ENCODE measurements around the gene SUMF2. TPM values are rescaled to one million over a fixed set of nuclear protein-coding genes. Genes with fewer than 3 reads are reported as not detected.

SUMF2 gene
- total and polyA plus RNA-seq, 2 of the 13 experiments (the other 11 are each of a cell fraction or from before 2014, with no cell fraction given) = 48.9 to 54.4 TPM

DNA sequence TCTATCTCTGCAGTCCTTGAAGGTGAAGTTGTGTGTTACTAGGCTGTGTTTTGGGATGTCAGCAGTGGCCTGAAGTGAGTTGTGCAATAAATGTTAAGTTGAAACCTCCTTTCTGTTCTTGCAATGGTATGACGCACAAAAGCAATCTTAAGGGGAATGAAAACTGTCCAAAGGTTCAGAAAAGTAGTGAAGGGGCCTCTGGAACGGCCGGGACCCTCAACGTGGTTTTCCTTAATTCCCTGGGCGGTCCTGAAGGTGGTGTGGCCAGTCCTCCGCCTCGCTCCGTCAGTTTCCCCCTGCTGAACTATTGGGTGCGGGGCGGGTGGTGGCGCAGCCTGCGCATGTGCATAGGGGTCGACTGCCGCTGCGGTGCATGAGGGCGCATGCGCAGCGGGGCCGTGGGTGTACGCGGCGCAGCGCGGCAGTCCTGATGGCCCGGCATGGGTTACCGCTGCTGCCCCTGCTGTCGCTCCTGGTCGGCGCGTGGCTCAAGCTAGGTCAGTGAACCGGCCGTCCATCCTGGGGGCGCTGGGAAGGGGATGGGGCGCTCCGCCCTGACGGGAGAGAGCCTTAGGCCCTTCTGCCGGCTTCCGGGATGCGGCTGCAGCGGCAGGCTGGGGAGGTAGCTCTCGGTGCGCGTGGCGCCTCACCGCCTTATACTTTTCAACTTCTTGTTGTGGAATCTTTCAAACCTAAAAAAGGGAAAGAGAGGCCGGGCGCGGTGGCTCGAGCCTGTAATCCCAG is at the start of gene SUMF2 (continued):
- TF ChIP-seq, protein P1, sequence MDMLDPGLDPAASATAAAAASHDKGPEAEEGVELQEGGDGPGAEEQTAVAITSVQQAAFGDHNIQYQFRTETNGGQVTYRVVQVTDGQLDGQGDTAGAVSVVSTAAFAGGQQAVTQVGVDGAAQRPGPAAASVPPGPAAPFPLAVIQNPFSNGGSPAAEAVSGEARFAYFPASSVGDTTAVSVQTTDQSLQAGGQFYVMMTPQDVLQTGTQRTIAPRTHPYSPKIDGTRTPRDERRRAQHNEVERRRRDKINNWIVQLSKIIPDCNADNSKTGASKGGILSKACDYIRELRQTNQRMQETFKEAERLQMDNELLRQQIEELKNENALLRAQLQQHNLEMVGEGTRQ (IDR thresholded peaks at IDR 0.05; ENCODE audit: low read depth, low read length) = no peak
- TF ChIP-seq, protein P1 (CRISPR knock-in tag; IDR thresholded peaks at IDR 0.05; ENCODE audit: borderline replicate concordance) = no peak
- TF ChIP-seq MTA1 (CRISPR knock-in tag; IDR thresholded peaks at IDR 0.05; ENCODE audit: borderline replicate concordance) (peak; percentile 38; the same call in 1 of the 2 replicates), NR3C1 (CRISPR knock-in tag; IDR thresholded peaks at IDR 0.05) (no peak), ZNF34 (CRISPR knock-in tag; IDR thresholded peaks at IDR 0.05; ENCODE audit: borderline replicate concordance) (no peak; the same call in 1 of the 2 replicates), RNF2 (conservative IDR thresholded peaks at IDR 0.05; ENCODE audit: low read depth) (peak; percentile 17; the same call in 1 of the 2 replicates), ZNF792 (CRISPR knock-in tag; IDR thresholded peaks at IDR 0.05) (peak; percentile 75; the same call in 1 of the 2 replicates), FOXA1 (IDR thresholded peaks at IDR 0.05) (no peak), FOXA1 (CRISPR knock-in tag; IDR thresholded peaks at IDR 0.05) (0 out of 2 replicates have a peak, but pooled peaks have one; percentile 30), HOXA9 (CRISPR knock-in tag; IDR thresholded peaks at IDR 0.05; ENCODE audit: borderline replicate concordance) (no peak), TSC22D2 (CRISPR knock-in tag; IDR thresholded peaks at IDR 0.05; ENCODE audit: borderline replicate concordance) (no peak), FOXP1 (IDR thresholded peaks at IDR 0.05) (no peak), FOXP1 (CRISPR knock-in tag; IDR thresholded peaks at IDR 0.05) (no peak), ZFP37 (CRISPR knock-in tag; IDR thresholded peaks at IDR 0.05; ENCODE audit: borderline replicate concordance) (no peak), SP2 (CRISPR knock-in tag; IDR thresholded peaks at IDR 0.05) (peak; percentile 33), GTF3A (CRISPR knock-in tag; conservative IDR thresholded peaks at IDR 0.05) (no peak), YEATS2 (CRISPR knock-in tag; IDR thresholded peaks at IDR 0.05; ENCODE audit: borderline replicate concordance) (no peak), TRIM24 (CRISPR knock-in tag; IDR thresholded peaks at IDR 0.05) (no peak)
- TF ChIP-seq, protein P2, sequence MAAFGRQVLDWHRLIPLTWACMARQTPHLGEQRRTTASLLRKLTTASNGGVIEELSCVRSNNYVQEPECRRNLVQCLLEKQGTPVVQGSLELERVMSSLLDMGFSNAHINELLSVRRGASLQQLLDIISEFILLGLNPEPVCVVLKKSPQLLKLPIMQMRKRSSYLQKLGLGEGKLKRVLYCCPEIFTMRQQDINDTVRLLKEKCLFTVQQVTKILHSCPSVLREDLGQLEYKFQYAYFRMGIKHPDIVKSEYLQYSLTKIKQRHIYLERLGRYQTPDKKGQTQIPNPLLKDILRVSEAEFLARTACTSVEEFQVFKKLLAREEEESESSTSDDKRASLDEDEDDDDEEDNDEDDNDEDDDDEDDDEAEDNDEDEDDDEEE (CRISPR knock-in tag; IDR thresholded peaks at IDR 0.05) = 0 out of 2 replicates have a peak, but pooled peaks have one; percentile 60
- TF ChIP-seq, protein P3, sequence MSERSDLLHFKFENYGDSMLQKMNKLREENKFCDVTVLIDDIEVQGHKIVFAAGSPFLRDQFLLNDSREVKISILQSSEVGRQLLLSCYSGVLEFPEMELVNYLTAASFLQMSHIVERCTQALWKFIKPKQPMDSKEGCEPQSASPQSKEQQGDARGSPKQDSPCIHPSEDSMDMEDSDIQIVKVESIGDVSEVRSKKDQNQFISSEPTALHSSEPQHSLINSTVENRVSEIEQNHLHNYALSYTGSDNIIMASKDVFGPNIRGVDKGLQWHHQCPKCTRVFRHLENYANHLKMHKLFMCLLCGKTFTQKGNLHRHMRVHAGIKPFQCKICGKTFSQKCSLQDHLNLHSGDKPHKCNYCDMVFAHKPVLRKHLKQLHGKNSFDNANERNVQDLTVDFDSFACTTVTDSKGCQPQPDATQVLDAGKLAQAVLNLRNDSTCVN (CRISPR knock-in tag; IDR thresholded peaks at IDR 0.05; ENCODE audit: borderline replicate concordance) = 0 out of 2 replicates have a peak, but pooled peaks have one; percentile 52
- TF ChIP-seq, protein P4, sequence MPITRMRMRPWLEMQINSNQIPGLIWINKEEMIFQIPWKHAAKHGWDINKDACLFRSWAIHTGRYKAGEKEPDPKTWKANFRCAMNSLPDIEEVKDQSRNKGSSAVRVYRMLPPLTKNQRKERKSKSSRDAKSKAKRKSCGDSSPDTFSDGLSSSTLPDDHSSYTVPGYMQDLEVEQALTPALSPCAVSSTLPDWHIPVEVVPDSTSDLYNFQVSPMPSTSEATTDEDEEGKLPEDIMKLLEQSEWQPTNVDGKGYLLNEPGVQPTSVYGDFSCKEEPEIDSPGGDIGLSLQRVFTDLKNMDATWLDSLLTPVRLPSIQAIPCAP (CRISPR knock-in tag; IDR thresholded peaks at IDR 0.05; ENCODE audit: low read depth) = no peak
- TF ChIP-seq, protein P5, sequence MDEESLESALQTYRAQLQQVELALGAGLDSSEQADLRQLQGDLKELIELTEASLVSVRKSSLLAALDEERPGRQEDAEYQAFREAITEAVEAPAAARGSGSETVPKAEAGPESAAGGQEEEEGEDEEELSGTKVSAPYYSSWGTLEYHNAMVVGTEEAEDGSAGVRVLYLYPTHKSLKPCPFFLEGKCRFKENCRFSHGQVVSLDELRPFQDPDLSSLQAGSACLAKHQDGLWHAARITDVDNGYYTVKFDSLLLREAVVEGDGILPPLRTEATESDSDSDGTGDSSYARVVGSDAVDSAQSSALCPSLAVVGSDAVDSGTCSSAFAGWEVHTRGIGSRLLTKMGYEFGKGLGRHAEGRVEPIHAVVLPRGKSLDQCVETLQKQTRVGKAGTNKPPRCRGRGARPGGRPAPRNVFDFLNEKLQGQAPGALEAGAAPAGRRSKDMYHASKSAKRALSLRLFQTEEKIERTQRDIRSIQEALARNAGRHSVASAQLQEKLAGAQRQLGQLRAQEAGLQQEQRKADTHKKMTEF (CRISPR knock-in tag; IDR thresholded peaks at IDR 0.05) = peak; percentile 46; the same call in 1 of the 2 replicates

Data from HepG2 (cell line).